Measurements from ENCODE around the gene TP53I13.

Gene TP53I13

DNA sequence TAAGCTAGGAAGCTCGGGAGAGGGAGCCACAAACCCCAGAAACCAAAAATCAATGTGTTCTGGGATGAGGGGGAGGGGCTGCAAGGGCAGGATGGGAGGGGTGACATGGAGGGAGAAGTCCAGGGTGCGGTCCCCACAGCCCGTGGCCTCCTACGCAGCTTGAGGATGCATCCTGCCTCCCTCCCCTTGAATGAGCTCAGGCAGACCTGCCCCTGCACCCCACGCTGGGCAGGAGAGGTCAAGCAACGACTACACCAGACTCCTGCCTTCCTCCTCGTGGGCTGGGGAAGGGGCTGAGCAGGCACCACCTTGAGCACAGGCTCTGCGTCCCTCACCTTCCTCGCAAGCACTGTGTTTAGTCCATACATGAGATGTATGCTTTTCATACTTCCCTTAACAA lies 28.3 kb downstream of the TP53I13 start:
- no peak for DNase-seq (ENCODE audit: low read depth)
- TF ChIP-seq, protein P1, sequence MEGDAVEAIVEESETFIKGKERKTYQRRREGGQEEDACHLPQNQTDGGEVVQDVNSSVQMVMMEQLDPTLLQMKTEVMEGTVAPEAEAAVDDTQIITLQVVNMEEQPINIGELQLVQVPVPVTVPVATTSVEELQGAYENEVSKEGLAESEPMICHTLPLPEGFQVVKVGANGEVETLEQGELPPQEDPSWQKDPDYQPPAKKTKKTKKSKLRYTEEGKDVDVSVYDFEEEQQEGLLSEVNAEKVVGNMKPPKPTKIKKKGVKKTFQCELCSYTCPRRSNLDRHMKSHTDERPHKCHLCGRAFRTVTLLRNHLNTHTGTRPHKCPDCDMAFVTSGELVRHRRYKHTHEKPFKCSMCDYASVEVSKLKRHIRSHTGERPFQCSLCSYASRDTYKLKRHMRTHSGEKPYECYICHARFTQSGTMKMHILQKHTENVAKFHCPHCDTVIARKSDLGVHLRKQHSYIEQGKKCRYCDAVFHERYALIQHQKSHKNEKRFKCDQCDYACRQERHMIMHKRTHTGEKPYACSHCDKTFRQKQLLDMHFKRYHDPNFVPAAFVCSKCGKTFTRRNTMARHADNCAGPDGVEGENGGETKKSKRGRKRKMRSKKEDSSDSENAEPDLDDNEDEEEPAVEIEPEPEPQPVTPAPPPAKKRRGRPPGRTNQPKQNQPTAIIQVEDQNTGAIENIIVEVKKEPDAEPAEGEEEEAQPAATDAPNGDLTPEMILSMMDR (IDR thresholded peaks at IDR 0.05; ENCODE audit: low read length, missing control alignments) = no peak
- H3K4me3 ChIP-seq (replicated peaks; ENCODE audit: low read depth, low read length) = no peak overlapping the region

DNA sequence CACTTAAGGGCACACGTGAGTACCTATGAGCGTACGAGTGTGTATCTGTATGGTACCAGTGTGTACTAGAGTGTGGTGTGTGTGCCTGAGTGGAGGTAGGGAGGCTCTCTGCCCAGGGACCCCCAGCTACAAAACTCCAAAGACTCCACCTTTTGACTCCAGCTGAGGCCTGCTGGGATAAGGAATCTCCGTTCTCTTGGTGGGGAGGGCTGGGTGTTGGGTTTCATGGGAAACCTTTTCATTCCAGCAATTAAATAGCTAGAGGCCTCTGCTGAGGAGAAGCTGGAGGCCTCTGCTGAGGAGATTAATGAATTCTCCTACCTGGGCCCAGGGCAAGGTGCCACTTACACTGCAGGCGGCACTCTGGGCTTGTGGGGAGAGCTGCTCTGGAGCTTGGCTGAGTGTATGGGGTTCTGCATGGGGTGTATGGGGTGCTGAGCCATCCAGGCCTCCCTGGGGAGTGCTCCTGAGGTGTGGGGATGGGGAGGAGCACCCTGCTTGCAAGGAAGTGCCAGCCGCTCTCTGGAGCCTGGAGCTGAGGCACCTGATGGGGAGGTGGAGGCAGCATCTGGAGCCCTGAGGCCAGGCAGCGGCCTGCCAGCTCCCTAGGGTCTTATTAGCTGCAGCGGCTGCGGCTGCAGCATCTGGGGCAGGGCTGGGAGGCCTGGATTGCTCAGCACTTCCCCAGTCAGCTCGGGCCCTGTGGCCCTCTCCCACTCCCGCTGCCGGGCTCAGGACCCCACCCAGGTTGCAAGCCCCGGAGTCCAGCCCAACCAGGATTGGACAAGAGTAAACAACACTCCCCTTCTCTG lies 29.1 kb downstream of the TP53I13 start:
- TF ChIP-seq, protein P1 (IDR thresholded peaks at IDR 0.05; ENCODE audit: low read length, missing control alignments) = no peak
- no peak overlapping the region for H3K4me3 ChIP-seq (replicated peaks; ENCODE audit: low read depth, low read length)
- DNase-seq (ENCODE audit: low read depth) = no peak

DNA sequence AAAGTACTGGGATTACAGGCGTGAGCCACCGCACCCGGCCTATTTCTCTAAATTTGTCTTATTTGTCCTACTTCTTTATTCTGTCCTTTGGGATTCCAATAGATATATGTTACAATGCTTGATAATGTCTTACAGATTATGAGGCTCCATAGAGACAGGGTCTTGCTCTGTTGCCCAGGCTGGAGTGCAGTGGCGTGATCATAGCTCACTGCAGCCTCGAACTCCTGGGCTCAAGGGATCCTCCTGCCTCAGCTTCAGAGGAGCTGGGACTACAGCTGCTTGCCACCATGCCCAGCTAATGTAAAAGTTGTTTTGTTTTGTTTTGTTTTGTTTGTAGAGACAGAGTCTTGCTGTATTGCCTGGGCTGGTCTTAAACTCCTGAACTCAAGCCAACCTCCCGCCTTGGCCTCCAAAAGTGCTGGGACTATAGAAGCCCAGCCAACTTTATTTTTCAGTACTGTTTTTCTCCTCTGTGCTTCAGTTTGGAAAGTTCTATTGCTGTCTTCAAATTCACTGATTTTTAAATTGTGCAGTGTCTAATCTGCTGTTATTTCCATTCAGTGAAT lies 34.7 kb downstream of the TP53I13 start:
- TF ChIP-seq, protein P1 (IDR thresholded peaks at IDR 0.05; ENCODE audit: low read length, missing control alignments) = no peak
- DNase-seq (ENCODE audit: low read depth) = no peak
- H3K4me3 ChIP-seq (replicated peaks; ENCODE audit: low read depth, low read length) = no peak overlapping the region

DNA sequence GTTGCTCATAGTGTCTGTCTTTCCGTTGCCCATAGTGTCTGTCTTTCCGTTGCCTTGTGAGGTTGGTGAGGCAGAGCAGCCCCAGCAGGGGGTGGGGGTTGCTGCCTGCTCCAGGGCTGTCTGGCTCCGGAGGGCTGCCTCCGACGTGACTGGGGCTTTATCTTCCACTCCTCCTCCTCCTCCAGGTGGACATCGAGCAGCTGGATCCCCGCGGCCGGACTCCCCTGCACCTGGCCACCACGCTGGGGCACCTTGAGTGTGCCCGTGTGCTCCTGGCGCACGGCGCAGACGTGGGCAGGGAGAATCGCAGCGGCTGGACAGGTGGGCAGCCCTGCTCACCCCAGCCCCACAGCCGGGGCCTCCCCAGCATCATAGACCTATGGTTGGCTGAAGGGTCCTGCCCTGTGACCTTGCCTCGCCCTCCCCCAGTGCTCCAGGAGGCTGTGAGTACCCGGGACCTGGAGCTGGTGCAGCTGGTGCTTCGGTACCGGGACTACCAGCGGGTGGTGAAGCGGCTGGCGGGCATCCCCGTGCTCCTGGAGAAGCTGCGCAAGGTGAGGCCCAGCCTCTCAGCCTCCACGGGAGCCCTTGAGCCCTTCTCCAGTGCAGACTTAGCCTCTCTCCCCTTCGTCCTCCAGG lies 39.2 kb downstream of the TP53I13 start:
- DNase-seq (ENCODE audit: low read depth) = no peak
- TF ChIP-seq, protein P1 (IDR thresholded peaks at IDR 0.05; ENCODE audit: low read length, missing control alignments) = no peak
- H3K4me3 ChIP-seq (replicated peaks; ENCODE audit: low read depth, low read length) = no peak overlapping the region

DNA sequence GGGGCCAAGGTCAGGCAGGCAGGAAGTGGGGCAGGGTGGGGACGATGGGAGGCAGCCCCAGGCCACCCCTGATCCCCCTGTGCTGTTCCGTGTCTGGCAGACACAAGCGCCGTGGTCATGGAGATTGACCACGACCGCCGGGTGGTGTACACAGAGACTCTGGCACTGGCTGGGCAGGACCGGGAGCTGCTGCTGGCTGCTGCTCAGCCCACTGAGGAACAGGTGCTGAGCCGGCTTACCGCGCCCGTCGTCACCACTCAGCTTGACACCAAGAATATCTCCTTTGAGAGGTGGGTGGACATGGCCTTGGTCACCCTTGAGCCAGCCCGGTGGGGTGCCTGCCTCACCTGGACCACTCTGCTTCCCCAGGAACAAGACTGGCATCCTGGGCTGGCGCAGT lies 40.5 kb downstream of the TP53I13 start:
- H3K4me3 ChIP-seq (replicated peaks; ENCODE audit: low read depth, low read length) = no peak overlapping the region
- TF ChIP-seq, protein P1 (IDR thresholded peaks at IDR 0.05; ENCODE audit: low read length, missing control alignments) = no peak
- DNase-seq (ENCODE audit: low read depth) = no peak

DNA sequence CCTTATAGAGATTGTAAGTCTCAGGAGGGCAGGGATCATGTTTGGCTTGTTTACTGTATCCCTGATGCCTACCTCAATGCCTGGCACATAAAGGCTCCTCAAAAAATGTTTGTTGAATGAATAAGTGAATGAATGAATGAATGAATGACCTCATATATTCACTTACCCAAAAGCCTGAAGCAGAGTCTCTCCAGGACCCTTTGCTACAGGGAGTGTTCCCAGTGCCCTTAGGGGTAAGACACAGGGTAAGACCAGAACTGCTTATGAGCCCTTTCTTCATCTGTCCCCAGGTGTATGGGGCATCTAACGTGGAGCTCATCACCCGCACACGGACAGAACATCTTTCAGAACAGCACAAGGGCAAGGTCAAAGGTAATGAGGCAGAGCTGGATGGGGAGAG lies 41.9 kb downstream of the TP53I13 start:
- no peak for DNase-seq (ENCODE audit: low read depth)
- TF ChIP-seq, protein P1 (IDR thresholded peaks at IDR 0.05; ENCODE audit: low read length, missing control alignments) = no peak
- no peak overlapping the region for H3K4me3 ChIP-seq (replicated peaks; ENCODE audit: low read depth, low read length)

Data from fibroblast of pulmonary artery (primary cell).